Tibial nerve (tissue), 3 donors: ENCODE measurements around the gene BMPR1A.

Experiments used
- CTCF ChIP-seq, 5 experiments: fragments of 200-600 bp in 3 of 5; fragments of 450-650 bp in 2 of 5; sonication (generic) in 3 of 5; IDR thresholded peaks; one replicate each; pipeline ENCODE4 v1.5.1; 2016 to 2019; ENCODE audit warnings: antibody characterized with exemption in 5 of 5, mild to moderate bottlenecking in 3 of 5, moderate library complexity in 2 of 5
- POLR2A ChIP-seq, 2 donors: fragments of 450-650 bp; IDR thresholded peaks; one replicate each; pipeline ENCODE4 v1.6.1; 2017; ENCODE audit warnings: antibody characterized with exemption in 2 of 2, mild to moderate bottlenecking in 2 of 2, moderate library complexity in 2 of 2

DNA sequence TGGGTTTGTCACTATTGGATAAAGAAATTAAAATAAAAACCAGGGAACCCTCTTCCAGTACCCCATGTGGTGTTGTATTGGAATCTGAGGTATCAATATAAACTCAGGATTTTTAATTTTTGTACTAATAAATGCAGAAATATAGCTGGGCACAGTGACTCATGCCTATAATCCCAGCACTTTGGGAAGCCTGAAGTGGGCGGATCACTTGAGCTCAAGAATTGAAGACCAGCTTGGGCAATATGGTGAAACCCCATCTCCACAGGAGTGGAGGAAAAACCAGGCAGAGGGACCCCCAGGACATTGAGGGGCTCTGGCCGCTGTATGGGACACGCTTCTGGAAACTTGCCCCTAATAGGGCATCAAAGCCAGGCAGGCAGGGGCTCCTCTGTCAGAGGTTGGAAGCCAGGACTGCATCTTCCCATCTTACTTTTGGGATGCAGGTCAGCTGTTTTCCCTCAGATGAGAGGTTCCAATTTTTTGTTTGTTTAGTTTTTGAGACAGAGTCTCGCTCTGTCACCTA lies 222.9 kb downstream of the BMPR1A start:
- no peak for TF ChIP-seq POLR2A (IDR thresholded peaks at IDR 0.05)
- no peak for TF ChIP-seq CTCF (IDR thresholded peaks at IDR 0.05)
